HepG2 (cell line): ENCODE data around the gene GPER1. TPM values are rescaled to one million over a fixed set of nuclear protein-coding genes. Genes with fewer than 3 reads are reported as not detected.

Experiments
- ATAD3A ChIP-seq: sonication (generic); formaldehyde crosslinking; IDR thresholded peaks from 2 replicates; pipeline ENCODE4 v1.4.0; 2020; ENCODE audit warnings: missing genetic modification reagents
- CSRNP1 ChIP-seq: sonication (generic); formaldehyde crosslinking; IDR thresholded peaks from 2 replicates; pipeline ENCODE4 v1.8.1; 2023; ENCODE audit warnings: mild to moderate bottlenecking, missing genetic modification reagents
- DR1 ChIP-seq: sonication (generic); formaldehyde crosslinking; IDR thresholded peaks from 2 replicates; pipeline ENCODE4 v1.8.0; 2021; ENCODE audit warnings: mild to moderate bottlenecking, missing genetic modification reagents, inconsistent platforms
- GPBP1L1 ChIP-seq: sonication (generic); formaldehyde crosslinking; IDR thresholded peaks from 2 replicates; pipeline ENCODE4 v1.5.0; 2020; ENCODE audit warnings: mild to moderate bottlenecking, missing genetic modification reagents
- HHEX ChIP-seq: IDR thresholded peaks from 2 replicates; pipeline ENCODE4 v1.6.1; 2016; ENCODE audit warnings: control low read depth
- MXD1 ChIP-seq: sonication (generic); formaldehyde crosslinking; IDR thresholded peaks from 2 replicates; pipeline ENCODE4 v1.4.0; 2020; ENCODE audit warnings: mild to moderate bottlenecking, missing genetic modification reagents
- MZF1 ChIP-seq: sonication (generic); formaldehyde crosslinking; IDR thresholded peaks from 2 replicates; pipeline ENCODE4 v1.8.1; 2023; ENCODE audit warnings: mild to moderate bottlenecking, missing genetic modification reagents, borderline replicate concordance
- NBN ChIP-seq: fragments of 450-650 bp; conservative IDR thresholded peaks from 2 replicates; pipeline ENCODE4 v1.6.1; 2017
- SIX1 ChIP-seq: sonication (generic); formaldehyde crosslinking; IDR thresholded peaks from 2 replicates; pipeline ENCODE4 v1.4.0; 2020; ENCODE audit warnings: missing genetic modification reagents, borderline replicate concordance
- TMF1 ChIP-seq: sonication (generic); formaldehyde crosslinking; IDR thresholded peaks from 2 replicates; pipeline ENCODE4 v1.8.1; 2022; ENCODE audit warnings: low read depth, missing genetic modification reagents
- ZFP82 ChIP-seq: sonication (generic); formaldehyde crosslinking; IDR thresholded peaks from 2 replicates; pipeline ENCODE4 v1.5.1; 2020; ENCODE audit warnings: mild to moderate bottlenecking, missing genetic modification reagents, borderline replicate concordance
- ZNF124 ChIP-seq: sonication (generic); formaldehyde crosslinking; IDR thresholded peaks from 2 replicates; pipeline ENCODE4 v1.4.0; 2020; ENCODE audit warnings: missing genetic modification reagents
- ZNF30 ChIP-seq: sonication (generic); formaldehyde crosslinking; IDR thresholded peaks from 2 replicates; pipeline ENCODE4 v1.5.0; 2020; ENCODE audit warnings: mild to moderate bottlenecking, missing genetic modification reagents
- ZNF557 ChIP-seq: sonication (generic); formaldehyde crosslinking; IDR thresholded peaks from 2 replicates; pipeline ENCODE4 v1.4.0; 2020; ENCODE audit warnings: missing genetic modification reagents
- ZNF558 ChIP-seq: sonication (generic); formaldehyde crosslinking; IDR thresholded peaks from 2 replicates; pipeline ENCODE4 v1.9.0; 2022; ENCODE audit warnings: mild to moderate bottlenecking, missing genetic modification reagents, borderline replicate concordance
- ZNF576 ChIP-seq: sonication (generic); formaldehyde crosslinking; IDR thresholded peaks from 2 replicates; pipeline ENCODE4 v1.4.0; 2020; ENCODE audit warnings: mild to moderate bottlenecking, missing genetic modification reagents
- ZNF780A ChIP-seq: sonication (generic); formaldehyde crosslinking; IDR thresholded peaks from 2 replicates; pipeline ENCODE4 v1.8.0; 2022; ENCODE audit warnings: mild to moderate bottlenecking, missing genetic modification reagents, moderate library complexity
- ZNF782 ChIP-seq: sonication (generic); formaldehyde crosslinking; IDR thresholded peaks from 2 replicates; pipeline ENCODE4 v1.4.0; 2020; ENCODE audit warnings: missing genetic modification reagents, mild to moderate bottlenecking, borderline replicate concordance
- ZNF841 ChIP-seq: sonication (generic); formaldehyde crosslinking; IDR thresholded peaks from 2 replicates; pipeline ENCODE4 v1.8.1; 2023; ENCODE audit warnings: missing genetic modification reagents, borderline replicate concordance
- polyA plus RNA-seq, 8 experiments: library from polyadenylated mRNA; depleted of rRNA in 3 of 8; stranded (reverse) in 7 of 8; unstranded in 1 of 8; fragments of >200 nt; fragmentation: Illumina TruSeq in 4 of 8; extraction: Trizol in 4 of 8; gene quantifications; 2 replicates each; pipeline versions ENCODE4 v1.2.1 to v1.2.3, GENCODE V29; 2011 to 2016; ENCODE audit warnings: low read depth in 4 of 8, missing spikeins in 1 of 8, mixed read lengths in 1 of 8; ENCODE audit not compliant: insufficient read depth in 1 of 8
- total RNA-seq, 5 experiments: library from RNA; depleted of rRNA; stranded (reverse); fragments of >200 nt; fragmentation: Illumina TruSeq; extraction: Trizol; gene quantifications; 2 replicates each; pipeline ENCODE4 v1.2.3, GENCODE V29; 2016; ENCODE audit warnings: low read depth in 1 of 5
- TF ChIP-seq, protein P1 (sequence below): sonication (generic); formaldehyde crosslinking; IDR thresholded peaks from 2 replicates; pipeline ENCODE4 v1.4.0; 2020; ENCODE audit warnings: missing genetic modification reagents, mild to moderate bottlenecking, borderline replicate concordance

Gene GPER1
- total and polyA plus RNA-seq, 2 of the 13 experiments (the other 11 are each of a cell fraction or from before 2014, with no cell fraction given), result 12.7 to 19.7 TPM

GRCh38 chr7:1065585-1066241 lies 22.2 kb upstream of the GPER1 start (continued):
- TF ChIP-seq ZNF558, result no peak
- TF ChIP-seq, protein P1, sequence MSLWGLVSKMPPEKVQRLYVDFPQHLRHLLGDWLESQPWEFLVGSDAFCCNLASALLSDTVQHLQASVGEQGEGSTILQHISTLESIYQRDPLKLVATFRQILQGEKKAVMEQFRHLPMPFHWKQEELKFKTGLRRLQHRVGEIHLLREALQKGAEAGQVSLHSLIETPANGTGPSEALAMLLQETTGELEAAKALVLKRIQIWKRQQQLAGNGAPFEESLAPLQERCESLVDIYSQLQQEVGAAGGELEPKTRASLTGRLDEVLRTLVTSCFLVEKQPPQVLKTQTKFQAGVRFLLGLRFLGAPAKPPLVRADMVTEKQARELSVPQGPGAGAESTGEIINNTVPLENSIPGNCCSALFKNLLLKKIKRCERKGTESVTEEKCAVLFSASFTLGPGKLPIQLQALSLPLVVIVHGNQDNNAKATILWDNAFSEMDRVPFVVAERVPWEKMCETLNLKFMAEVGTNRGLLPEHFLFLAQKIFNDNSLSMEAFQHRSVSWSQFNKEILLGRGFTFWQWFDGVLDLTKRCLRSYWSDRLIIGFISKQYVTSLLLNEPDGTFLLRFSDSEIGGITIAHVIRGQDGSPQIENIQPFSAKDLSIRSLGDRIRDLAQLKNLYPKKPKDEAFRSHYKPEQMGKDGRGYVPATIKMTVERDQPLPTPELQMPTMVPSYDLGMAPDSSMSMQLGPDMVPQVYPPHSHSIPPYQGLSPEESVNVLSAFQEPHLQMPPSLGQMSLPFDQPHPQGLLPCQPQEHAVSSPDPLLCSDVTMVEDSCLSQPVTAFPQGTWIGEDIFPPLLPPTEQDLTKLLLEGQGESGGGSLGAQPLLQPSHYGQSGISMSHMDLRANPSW (CRISPR knock-in tag), result no peak
- TF ChIP-seq HHEX, result no peak
- no peak for TF ChIP-seq ZNF841
- TF ChIP-seq ZNF782, result no peak
- no peak for TF ChIP-seq TMF1
- no peak for TF ChIP-seq NBN
- TF ChIP-seq GPBP1L1 (CRISPR knock-in tag), result no peak
- no peak for TF ChIP-seq MZF1 (CRISPR knock-in tag)
- no peak for TF ChIP-seq SIX1
- TF ChIP-seq DR1, result no peak
- no peak for TF ChIP-seq ZNF576 (CRISPR knock-in tag)
- TF ChIP-seq ZNF30 (CRISPR knock-in tag), result no peak
- no peak for TF ChIP-seq ZNF780A (CRISPR knock-in tag)
- TF ChIP-seq ZNF124 (CRISPR knock-in tag), result no peak
- no peak for TF ChIP-seq ZFP82
- TF ChIP-seq CSRNP1 (CRISPR knock-in tag), result no peak
- no peak for TF ChIP-seq ATAD3A (CRISPR knock-in tag)
- no peak for TF ChIP-seq MXD1 (CRISPR knock-in tag)
- TF ChIP-seq ZNF557 (CRISPR knock-in tag), result no peak
